SK-N-MC (cell line): ENCODE results near the gene TOP1.
"Not testable (repeated sequence)": the region's sequence is repeated elsewhere in the genome, so short reads cannot be mapped to it uniquely, and the experiment has no call there.

Experiments
- EZH2 ChIP-seq: fragments of 200-600 bp; sonication (generic); IDR thresholded peaks from one replicate; pipeline ENCODE4 v1.6.1; 2017; ENCODE audit warnings: antibody characterized with exemption
- POLR2AphosphoS5 ChIP-seq: IDR thresholded peaks from 2 replicates; pipeline ENCODE4 v1.6.1; 2012; ENCODE audit warnings: mild to moderate bottlenecking, low read depth, low read length, borderline replicate concordance

DNA sequence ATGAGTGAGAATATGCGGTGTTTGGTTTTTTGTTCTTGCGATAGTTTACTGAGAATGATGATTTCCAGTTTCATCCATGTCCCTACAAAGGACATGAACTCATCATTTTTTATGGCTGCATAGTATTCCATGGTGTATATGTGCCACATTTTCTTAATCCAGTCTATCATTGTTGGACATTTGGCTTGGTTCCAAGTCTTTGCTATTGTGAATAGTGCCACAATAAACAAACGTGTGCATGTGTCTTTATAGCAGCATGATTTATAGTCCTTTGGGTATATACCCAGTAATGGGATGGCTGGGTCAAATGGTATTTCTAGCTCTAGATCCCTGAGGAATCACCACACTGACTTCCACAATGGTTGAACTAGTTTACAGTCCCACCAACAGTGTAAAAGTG lies 99.7 kb downstream of the TOP1 start:
- not testable (repeated sequence) for TF ChIP-seq POLR2AphosphoS5, EZH2
